GM18951 (cell line): ENCODE measurements around the gene TPI1.
A peak's percentile ranks its signal among the peaks of the same experiment; 100 is the strongest.

Experiments
- POLR2A ChIP-seq: IDR thresholded peaks from 4 replicates; pipeline ENCODE4 v1.6.1; 2011; ENCODE audit warnings: mild to moderate bottlenecking; ENCODE audit not compliant: insufficient read length, insufficient read depth; ENCODE audit errors: extremely low read depth
- in situ Hi-C: fragments of 300-500 bp; cut with MboI; formaldehyde crosslinking; loops from one replicate; pipeline ENCODE4 v1.12.0; 2022; ENCODE audit warnings: low sequenced_read_pairs, mixed read lengths, inconsistent platforms; ENCODE audit not compliant: unreplicated experiment

The TPI1 gene

DNA sequence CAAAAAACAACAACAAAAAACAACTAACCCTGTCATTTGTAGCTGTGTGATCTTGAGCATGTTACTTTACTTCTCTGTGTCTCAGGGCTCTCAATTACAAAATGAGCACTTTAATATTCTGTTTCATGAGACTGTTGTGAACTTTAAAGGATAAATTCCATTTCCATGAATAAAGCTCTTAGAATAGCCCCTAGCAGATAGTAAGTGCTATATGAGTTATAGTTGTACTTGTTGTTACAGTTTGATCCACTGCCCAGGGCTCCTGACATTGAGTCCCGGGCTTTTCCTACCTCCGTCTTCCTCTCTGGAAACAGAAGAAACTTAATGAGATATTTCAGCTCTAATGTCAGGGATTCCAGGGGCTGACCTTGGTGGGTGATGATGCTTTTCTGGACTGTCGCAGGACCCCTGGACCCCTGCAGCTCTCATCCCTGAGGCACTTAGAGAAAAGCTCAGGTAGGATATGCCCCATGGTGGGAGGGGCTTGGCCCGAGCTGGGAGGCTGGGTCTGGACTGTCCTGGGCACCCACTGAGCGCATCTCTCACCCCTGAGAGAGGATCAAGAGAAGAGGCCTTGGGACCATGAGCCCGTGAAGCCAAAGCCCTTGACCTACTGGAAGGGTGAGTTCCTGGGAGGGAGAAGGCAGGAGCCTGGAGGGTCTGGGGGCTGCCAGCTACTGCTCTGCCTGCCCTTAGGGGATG is 34.0 kb upstream of the TPI1 start:
- no peak for TF ChIP-seq POLR2A
- in situ Hi-C loops, result no loop called here

DNA sequence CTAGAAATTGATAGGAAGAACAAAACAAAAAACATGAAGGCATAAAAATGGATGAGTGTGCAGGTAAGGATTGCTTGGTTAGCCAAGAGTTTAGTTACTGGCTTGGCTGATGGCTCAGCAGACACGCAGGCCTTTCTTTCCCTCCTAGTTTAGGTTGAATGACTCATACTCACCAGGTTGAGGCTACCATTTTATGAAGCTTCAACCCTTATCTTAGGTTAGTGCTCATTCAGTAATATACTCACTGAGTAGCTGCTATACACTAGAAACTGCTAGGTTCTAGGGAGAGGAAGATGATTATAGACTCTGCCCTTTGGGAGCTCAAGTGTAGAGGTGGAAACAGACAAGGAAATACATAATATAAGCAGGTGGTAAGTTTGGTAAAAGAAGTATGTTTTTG is 33.1 kb upstream of the TPI1 start:
- no peak for TF ChIP-seq POLR2A
- in situ Hi-C loops, result no loop called here

DNA sequence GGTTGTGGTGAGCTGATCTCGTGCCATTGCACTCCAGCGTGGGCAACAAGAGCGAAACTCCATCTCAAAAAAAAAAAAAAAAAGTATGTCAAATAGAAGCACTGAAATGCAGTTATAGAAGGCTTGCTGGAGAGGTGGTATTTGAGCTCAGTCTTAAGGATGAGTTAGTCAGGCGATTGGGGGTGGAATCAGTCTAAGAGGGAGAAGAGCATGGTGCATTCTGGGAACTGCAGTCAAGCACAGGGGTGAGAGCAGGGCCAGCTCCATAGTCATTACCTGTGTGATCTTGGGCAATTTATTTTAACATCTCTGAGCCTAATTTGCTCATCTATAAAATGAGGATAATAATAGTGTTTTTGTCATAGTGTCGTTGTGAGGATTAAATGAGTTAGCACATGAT is 32.5 kb upstream of the TPI1 start:
- TF ChIP-seq POLR2A, result no peak
- in situ Hi-C loops, result no loop called here

DNA sequence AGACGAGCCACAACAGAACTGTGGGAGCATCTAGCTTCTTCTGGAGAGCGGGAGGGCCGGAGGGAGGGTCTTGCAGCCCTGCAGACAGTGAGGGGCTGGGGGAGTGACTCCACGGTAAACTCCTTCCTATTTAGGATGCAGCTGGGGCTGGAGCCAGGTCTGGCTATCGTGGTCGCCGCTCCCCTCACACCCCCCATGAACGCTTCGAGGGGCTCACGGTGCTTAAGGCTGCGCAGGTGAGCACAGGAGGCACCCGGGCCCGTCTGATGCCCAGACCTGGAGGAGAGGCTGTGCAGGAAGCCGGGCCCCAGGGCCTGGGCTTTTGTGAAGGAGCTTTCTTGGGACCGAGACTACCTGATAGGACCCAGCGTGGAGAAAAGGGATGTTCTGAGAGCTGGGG is 30.5 kb upstream of the TPI1 start:
- no peak for TF ChIP-seq POLR2A

DNA sequence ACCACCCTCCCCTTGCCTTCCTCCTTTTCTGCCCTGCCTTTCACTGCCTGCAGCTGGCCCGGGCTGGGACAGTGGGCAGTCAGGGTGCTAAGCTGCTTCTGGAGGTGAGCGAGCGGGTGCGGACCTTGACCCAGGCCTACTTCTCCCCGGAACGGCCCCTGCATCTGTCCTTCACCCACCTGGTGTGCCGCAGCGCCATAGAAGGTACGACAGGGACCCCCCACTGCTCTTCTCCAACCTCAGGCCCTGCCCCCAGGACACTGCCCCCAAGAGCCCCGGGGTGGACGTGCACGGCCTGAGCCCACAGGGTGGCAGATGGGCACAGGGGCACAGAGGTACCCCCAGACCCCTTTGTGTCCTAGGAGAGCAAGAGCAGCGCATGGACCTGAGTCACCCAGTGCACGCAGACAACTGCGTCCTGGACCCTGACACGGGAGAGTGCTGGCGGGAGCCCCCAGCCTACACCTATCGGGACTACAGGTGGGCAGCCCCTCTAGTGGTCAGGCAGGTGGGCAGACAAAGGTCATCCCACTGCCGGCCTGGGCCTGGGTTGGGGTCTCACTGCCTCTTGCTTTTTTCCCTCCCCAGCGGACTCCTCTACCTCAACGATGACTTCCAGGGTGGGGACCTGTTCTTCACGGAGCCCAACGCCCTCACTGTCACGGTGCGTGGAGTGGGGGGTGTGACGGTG is 29.8 kb upstream of the TPI1 start:
- in situ Hi-C loops, result no loop called here
- no peak for TF ChIP-seq POLR2A

More for the DNA sequence above, 30.5 kb upstream of the TPI1 start:
- in situ Hi-C loops, result no loop called here

DNA sequence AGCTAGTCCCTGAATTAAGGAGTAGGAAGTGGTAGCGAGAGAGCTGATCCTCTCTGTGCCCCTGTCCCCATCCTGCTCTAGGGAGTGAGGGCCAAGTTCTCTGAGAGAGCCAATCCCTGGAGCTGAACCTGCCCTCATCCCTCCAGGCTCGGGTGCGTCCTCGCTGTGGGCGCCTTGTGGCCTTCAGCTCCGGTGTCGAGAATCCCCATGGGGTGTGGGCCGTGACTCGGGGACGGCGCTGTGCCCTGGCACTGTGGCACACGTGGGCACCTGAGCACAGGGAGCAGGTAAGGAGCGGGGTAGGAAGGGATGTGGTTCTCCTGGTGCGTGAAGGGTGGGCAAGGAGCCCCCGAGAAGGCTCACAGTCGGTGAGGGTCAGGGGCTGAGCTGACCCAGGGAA is 28.5 kb upstream of the TPI1 start:
- in situ Hi-C loops, result no loop called here

DNA sequence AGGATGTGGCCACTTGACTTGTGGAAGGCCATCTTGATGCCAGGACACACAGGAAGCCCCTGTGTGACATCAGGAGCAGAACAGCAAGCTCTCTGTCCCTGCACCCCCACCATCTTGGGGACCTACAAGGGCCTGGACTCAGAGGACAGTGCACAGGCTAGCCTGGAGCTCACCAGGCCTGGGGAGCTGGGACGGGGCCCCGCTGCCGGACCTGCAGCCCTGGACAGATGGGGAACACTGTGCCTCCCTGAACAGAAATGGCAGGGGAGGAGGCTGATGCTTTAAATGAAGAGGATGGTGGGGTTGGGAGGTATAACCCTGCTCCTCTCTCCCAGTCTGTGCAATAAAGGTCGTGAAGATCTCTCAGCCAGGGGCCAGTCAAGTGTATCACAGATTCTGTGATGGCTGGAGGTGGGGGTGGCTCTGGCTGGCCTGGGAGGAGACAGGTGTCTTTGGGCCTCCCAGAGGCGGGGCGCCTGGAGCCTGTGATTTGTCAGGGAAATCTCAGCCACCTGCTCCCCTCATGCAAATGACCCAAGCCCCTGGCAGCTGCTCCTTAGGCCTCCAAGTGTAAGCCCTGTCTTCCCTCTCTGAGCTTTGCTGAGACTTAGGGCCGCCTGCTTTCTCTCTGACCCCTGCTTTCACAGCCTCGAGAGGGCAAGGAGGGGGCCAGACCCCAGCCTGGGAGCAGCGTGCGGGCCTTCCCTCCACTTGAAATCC is 27.7 kb upstream of the TPI1 start:
- TF ChIP-seq POLR2A, result peak; percentile 54
- in situ Hi-C loops, result no loop called here

More for the DNA sequence above, 28.5 kb upstream of the TPI1 start:
- no peak for TF ChIP-seq POLR2A

DNA sequence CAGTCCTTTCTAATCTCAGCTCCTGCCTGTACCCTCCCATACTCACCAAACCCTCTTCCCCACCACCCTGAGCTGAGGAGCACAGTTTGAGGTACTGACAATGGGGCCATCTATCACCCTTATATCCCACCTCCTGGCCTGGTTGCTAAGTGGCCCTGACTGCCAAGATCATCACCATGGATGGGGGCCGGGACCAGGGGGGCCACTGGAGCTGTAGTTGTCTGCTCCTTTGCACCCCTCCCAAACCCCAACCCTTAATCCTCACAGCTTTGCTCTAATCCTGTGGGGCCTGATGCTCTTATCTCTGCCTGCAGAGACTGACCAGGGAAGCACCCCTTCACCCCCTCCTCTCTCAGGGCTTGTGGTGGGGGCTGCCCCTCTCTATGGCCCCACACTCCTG is 27.0 kb upstream of the TPI1 start:
- TF ChIP-seq POLR2A, result no peak
- in situ Hi-C loops, result no loop called here

DNA sequence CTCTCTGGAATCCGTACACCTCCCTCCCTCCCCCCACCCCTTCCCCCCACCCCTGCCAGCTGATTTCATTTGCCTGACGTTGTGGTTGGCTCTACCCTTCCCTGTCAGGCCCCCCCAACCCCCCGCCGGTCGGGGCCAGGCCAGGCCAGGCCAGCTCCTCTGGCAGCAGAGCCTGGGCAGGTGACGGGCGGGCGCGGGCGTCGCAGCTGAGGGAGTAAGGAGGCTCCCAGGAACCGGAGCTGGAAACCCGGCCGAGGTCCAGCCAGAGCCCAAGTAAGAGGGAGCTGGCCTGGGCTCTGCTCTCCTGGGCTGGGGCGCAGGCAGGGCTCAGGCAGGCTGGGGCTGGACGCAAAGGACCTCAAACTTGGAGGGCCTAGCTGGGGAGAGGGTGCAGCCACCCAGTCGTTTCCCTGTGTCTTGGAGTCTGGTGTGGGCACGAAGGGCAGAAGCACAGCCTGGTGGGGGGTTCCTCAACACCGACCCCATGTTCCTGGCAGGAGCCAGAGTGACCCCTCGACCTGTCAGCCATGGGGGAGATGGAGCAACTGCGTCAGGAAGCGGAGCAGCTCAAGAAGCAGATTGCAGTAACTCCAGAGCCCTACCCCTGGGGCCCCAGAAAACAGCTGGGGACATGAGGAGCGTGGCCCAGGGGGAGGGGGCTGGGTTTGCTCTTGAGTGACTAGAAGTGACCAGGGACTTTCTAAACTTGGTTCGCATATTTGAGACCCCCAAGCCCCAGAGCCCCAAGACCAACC is 26.4 kb upstream of the TPI1 start, which contains the start of gene GNB3:
Gene GNB3 (plus strand): TSS at position 165 of the 755 bp plus-strand sequence. CDS start 363 bp downstream, at position 528.
- no peak for TF ChIP-seq POLR2A

DNA sequence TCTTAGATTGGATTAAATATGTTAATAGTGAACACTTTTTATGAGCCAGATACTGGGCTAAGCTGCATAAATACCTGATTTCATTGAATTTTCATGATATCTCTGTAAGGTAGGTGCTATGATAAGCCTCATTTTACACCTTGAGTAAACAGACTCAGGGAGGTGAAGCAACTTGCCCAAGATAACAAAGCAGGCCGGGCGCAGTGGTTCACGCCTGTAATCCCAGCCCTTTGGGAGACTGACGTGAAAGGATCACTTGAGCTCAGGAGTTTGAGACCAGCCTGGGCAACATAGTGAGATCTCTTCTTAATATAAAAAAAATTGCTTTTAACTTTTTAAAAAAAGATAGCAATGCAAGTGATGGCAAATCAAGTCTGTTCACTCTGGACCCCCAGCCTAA is 25.3 kb upstream of the TPI1 start:
- in situ Hi-C loops, result no loop called here
- no peak for TF ChIP-seq POLR2A

More for the DNA sequence above, 26.4 kb upstream of the TPI1 start, which contains the start of gene GNB3:
- in situ Hi-C loops, result no loop called here

DNA sequence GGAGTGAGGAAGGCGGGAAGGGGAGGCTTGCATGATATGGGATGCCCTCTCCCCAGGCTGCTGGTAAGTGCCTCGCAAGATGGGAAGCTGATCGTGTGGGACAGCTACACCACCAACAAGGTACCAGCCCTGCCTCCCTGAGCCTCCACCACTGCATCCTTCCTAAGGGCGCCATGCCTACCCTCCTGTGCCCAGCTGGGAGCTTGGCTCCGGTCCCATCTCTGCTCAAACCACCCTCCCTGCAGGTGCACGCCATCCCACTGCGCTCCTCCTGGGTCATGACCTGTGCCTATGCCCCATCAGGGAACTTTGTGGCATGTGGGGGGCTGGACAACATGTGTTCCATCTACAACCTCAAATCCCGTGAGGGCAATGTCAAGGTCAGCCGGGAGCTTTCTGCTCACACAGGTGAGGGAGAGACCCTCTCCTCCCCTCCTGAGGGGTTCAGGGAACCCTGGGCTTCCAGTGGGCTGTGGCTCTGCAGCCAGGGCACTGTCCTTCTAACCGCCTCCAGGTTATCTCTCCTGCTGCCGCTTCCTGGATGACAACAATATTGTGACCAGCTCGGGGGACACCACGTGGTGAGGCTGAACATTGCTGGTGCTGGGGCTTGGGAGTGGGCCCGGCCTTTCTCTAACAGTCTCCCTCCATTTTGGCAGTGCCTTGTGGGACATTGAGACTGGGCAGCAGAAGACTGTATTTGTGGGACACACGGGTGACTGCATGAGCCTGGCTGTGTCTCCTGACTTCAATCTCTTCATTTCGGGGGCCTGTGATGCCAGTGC is 24.0 kb upstream of the TPI1 start:
- TF ChIP-seq POLR2A, result no peak
- in situ Hi-C loops, result no loop called here

DNA sequence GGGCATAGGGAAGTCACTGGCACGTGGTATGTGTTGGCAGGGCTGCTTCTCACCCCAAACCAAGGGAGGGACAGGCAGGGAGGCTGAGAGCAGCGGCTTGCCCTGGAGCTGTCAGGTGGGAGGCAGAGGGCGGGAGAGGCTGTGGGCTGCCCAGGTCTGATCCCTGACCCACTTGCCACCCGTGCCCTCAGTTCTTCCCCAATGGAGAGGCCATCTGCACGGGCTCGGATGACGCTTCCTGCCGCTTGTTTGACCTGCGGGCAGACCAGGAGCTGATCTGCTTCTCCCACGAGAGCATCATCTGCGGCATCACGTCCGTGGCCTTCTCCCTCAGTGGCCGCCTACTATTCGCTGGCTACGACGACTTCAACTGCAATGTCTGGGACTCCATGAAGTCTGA is 21.9 kb upstream of the TPI1 start:
- TF ChIP-seq POLR2A, result no peak
- in situ Hi-C loops, result no loop called here
